ENCODE measurements around the gene IGSF9B.

GRCh38 chr11:133903875-133904817 lies 52.6 kb downstream of the IGSF9B start:
- TF ChIP-seq CTCF (IDR thresholded peaks at IDR 0.05) (no peak), POLR2A (IDR thresholded peaks at IDR 0.05) (no peak)
